Sigmoid colon (tissue), 4 donors: ENCODE results near the gene OR2AT4.

Experiments
- POLR2A ChIP-seq, 2 donors: fragments of 450-650 bp; IDR thresholded peaks; one replicate each; pipeline ENCODE4 v1.6.1; 2016; ENCODE audit warnings: antibody characterized with exemption in 2 of 2, mild to moderate bottlenecking in 2 of 2, moderate library complexity in 2 of 2
- POLR2AphosphoS5 ChIP-seq, 4 donors: sonication (generic); formaldehyde crosslinking; IDR thresholded peaks; one replicate each; pipeline ENCODE4 v1.6.1; 2017; ENCODE audit warnings: antibody characterized with exemption in 4 of 4

GRCh38 chr11:75031771-75032549, 64.7 kb downstream of the OR2AT4 start:
- no peak for TF ChIP-seq POLR2A (IDR thresholded peaks at IDR 0.05)
- no peak for TF ChIP-seq POLR2AphosphoS5 (IDR thresholded peaks at IDR 0.05)
